Fibroblast of pulmonary artery (primary cell): Measurements from ENCODE around the gene SLC8B1.

Experiments
- DNase-seq: peaks from one replicate; pipeline ENCODE4 v3.0.0-alpha.2; 2010; ENCODE audit warnings: low read depth
- H3K4me3 ChIP-seq: replicated peaks from 2 replicates; pipeline ENCODE4 v1.5.1; 2011; ENCODE audit warnings: low read depth, mild to moderate bottlenecking, control low read depth, low read length, moderate library complexity
- TF ChIP-seq, protein P1 (sequence below): IDR thresholded peaks from 2 replicates; pipeline ENCODE4 v1.5.1; 2011; ENCODE audit warnings: mild to moderate bottlenecking, control low read depth, low read length, inconsistent platforms; ENCODE audit errors: missing control alignments

SLC8B1 gene

DNA sequence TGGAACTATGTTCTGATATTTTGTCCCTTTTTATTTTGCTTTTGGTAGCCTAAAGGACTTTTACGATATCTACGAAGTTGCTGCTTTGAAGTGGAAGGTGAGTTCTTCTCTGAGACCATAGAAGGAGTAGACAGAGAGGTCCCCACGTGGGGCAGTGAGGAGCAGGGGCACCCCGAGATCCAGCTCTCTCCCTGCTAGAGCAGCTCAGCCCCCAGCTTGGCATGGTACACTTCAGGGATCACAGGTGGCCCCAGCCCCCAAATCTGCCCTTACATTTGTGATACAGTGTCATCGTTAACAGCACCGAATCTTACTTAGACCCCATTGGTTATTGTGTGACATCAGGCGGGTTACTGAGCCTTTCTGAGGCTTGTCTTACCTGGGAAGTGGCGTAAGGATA lies 56.8 kb downstream of the SLC8B1 start:
- no peak overlapping the region for H3K4me3 ChIP-seq
- TF ChIP-seq, protein P1, sequence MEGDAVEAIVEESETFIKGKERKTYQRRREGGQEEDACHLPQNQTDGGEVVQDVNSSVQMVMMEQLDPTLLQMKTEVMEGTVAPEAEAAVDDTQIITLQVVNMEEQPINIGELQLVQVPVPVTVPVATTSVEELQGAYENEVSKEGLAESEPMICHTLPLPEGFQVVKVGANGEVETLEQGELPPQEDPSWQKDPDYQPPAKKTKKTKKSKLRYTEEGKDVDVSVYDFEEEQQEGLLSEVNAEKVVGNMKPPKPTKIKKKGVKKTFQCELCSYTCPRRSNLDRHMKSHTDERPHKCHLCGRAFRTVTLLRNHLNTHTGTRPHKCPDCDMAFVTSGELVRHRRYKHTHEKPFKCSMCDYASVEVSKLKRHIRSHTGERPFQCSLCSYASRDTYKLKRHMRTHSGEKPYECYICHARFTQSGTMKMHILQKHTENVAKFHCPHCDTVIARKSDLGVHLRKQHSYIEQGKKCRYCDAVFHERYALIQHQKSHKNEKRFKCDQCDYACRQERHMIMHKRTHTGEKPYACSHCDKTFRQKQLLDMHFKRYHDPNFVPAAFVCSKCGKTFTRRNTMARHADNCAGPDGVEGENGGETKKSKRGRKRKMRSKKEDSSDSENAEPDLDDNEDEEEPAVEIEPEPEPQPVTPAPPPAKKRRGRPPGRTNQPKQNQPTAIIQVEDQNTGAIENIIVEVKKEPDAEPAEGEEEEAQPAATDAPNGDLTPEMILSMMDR, result no peak
- no peak for DNase-seq

DNA sequence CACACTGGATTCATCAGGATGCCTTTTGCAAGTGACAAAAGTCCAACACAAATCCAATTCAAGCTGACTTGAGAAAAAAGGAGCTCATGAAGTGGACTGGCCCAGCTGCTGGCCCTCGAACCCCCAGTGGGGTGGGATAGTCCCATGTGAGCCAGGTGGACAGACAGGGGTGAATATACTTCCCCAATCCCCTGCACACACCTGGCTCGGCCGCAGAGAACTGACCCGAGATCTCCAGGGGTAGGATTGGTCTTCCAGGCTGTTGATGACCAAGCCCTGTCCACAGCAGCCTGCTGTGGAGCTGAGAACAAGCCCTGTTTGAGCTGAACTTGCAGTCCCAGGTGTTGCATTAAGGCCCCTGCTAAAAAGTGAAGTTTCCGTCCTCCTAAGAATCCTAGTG lies 57.4 kb downstream of the SLC8B1 start:
- H3K4me3 ChIP-seq, result no peak overlapping the region
- no peak for DNase-seq
- TF ChIP-seq, protein P1, result no peak

DNA sequence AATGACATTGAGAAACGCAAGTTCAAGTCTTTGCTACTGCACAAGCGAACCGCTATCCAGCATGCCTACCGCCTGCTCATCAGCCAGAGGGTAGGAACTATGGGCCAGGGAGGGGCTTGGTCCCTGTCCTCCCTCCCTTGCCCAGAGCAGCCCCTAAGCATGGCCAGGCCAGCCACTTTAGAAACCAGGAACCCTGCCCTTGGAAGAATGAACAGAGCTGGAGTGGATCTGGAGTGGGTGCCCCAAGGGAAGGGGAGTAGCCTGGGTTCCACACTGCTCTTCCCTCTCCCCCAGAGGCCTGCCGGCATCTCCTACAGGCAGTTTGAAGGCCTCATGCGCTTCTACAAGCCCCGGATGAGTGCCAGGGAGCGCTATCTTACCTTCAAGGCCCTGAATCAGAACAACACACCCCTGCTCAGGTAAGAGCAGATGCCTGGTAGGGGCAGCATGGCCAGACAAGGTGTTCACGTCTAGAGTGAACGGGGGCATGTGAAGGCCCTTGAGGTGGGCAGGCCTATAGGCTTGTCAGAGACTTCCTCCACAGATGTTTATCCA lies 57.9 kb downstream of the SLC8B1 start:
- TF ChIP-seq, protein P1, result no peak
- H3K4me3 ChIP-seq, result no peak overlapping the region

DNA sequence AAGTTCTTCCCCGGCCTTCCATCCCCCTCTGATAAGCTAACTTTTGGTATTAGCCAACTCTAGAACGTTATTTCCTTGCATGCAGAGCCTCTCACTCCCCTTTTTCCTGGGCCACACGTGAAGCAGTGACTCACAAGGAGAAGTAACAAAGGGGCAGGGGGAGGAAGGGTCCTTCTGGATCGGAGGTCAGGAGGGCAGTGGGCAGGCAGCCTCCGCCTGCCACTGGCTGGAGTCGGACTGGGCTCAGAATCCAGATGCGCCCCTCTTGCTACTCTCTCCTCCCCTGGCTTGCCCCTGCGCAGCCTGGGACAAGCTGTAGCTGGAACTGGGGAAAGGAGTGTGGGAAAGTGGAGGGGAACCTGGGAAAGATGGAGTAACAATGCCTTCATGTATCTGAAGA lies 58.6 kb downstream of the SLC8B1 start:
- DNase-seq, result peak; percentile 88
- H3K4me3 ChIP-seq, result no peak overlapping the region
- TF ChIP-seq, protein P1, result no peak

More for the DNA sequence above, 57.9 kb downstream of the SLC8B1 start:
- DNase-seq, result no peak

DNA sequence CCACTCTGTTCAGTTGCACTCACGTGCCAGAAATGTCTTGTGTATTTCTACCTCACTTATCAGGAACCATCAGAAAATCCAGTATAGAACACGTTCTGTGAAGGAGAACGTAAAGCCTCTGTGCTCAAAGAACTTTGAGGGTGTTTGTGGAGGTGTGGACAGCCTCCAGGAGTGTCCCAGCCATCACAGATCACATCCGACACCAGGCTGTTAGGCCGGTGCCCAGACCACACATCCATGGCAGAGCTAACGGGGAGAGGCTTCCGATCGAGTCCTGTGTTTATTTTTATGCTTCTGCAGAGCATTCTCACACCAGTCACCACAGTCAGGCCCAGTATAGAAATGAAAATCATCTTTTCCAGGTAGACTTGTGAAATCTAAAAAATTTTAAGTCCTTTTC lies 60.1 kb downstream of the SLC8B1 start:
- no peak overlapping the region for H3K4me3 ChIP-seq
- no peak for DNase-seq
- TF ChIP-seq, protein P1, result no peak

DNA sequence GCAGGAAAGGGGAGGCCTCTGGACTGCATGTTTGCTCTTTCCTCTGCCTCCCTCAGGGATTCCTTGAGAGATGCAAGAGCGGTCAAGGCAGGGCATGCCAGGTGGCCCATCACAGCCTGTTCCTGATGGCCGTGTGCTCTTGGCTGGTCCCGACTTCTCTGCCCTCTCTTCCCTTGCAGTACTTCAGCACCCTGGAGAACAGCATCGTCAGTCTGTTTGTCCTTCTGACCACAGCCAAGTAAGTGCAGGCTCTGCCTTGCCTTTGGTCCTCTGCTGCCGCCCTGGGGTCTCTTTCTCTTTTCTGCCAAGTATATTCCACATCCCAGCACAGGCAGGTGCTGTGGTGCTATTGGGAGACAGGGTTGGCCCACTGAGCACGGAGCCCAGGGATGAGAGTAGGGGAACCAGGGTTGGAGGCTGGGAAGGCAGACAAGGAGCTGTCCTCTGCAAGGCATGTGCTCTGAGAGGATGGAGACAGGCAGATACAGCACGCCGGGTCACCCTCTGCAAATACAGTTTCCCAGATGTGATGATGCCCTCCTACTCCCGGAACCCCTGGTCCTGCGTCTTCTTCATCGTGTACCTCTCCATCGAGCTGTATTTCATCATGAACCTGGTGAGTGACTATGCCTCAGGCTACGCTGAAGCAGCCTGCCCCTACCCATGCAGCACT lies 61.7 kb downstream of the SLC8B1 start:
- H3K4me3 ChIP-seq, result no peak overlapping the region
- peak; percentile 36 for DNase-seq
- TF ChIP-seq, protein P1, result no peak
